Body of pancreas (tissue), 4 donors: Measurements from ENCODE around the gene NOC2L. TPM values are rescaled to one million over a fixed set of nuclear protein-coding genes. Genes with fewer than 3 reads are reported as not detected.

ENCODE experiments used
- ATAC-seq: fragments of 150-250 bp; one replicate; pipeline ENCODE4 v1.9.1; 2016
- DNase-seq, 4 donors: peaks; one replicate each; pipeline ENCODE4 v3.0.0-alpha.2; 2019
- H3K27ac ChIP-seq, 4 donors: fragments of 200-600 bp; sonication (generic); 1 replicate in 3 of 4; 2 replicates in 1 of 4; pipeline versions ENCODE4 v1.5.1 to v1.6.1; 2016 to 2019; ENCODE audit warnings: mild to moderate bottlenecking in 1 of 4, mixed read lengths in 1 of 4, moderate library complexity in 1 of 4
- H3K27me3 ChIP-seq, 2 donors: fragments of 200-600 bp; sonication (generic); one replicate each; pipeline ENCODE4 v1.6.0; 2016; ENCODE audit warnings: mild to moderate bottlenecking in 1 of 2
- H3K36me3 ChIP-seq, 2 donors: fragments of 200-600 bp; sonication (generic); replicated peaks in 1 of 2; 2 replicates each; pipeline ENCODE4 v1.5.1; 2016; ENCODE audit warnings: low read depth in 2 of 2; ENCODE audit not compliant: insufficient read depth in 1 of 2
- H3K4me1 ChIP-seq: fragments of 200-600 bp; sonication (generic); one replicate; pipeline ENCODE4 v1.6.0; 2016
- H3K4me3 ChIP-seq, 2 donors: fragments of 200-600 bp; sonication (generic); 1 replicate in 1 of 2; 2 replicates in 1 of 2; pipeline ENCODE4 v1.5.1; 2016 to 2019
- H3K9me3 ChIP-seq, 3 donors: fragments of 200-600 bp; sonication (generic); 1 replicate in 2 of 3; 2 replicates in 1 of 3; pipeline ENCODE4 v1.5.1; 2016
- CTCF ChIP-seq, 7 experiments: fragments of 450-650 bp in 4 of 7; fragments of 200-600 bp in 3 of 7; sonication (generic) in 3 of 7; IDR thresholded peaks; one replicate each; pipeline ENCODE4 v1.5.1; 2016 to 2019; ENCODE audit warnings: antibody characterized with exemption in 7 of 7
- POLR2A ChIP-seq, 3 donors: fragments of 450-650 bp; IDR thresholded peaks; one replicate each; pipeline ENCODE4 v1.6.1; 2016; ENCODE audit warnings: antibody characterized with exemption in 3 of 3, mild to moderate bottlenecking in 2 of 3
- WGBS, 2 donors: methylation state at CpG; one replicate each; pipeline ENCODE4 v1.1.5; 2017; 5-methylcytosine and 5-hydroxymethylcytosine counted together
- intact Hi-C: fragments of 100-400 bp; cut with DNase I; formaldehyde crosslinking; loops from one replicate; pipeline ENCODE4 v1.15.1; 2023
- total RNA-seq, 2 donors: library from RNA; depleted of rRNA; stranded (reverse); fragments of >200 nt; gene quantifications; one replicate each; pipeline ENCODE4 v1.1.0, GENCODE V29; 2016

The NOC2L gene
- total RNA-seq, 2 donors from 2014 or later: 30.6 to 32.3 TPM

- no peaks in the 10 kb centered on the region for H3K36me3 ChIP-seq
- H3K4me3 ChIP-seq: no peak overlapping the region
- peak in 1 of 4 donors; percentile 12 for DNase-seq
- WGBS, 2 donors: 65 to 82% methylated on average over 6 to 21 of the region's 21 CpGs
- H3K9me3 ChIP-seq: no peaks in the 10 kb centered on the region
- TF ChIP-seq CTCF (IDR thresholded peaks at IDR 0.05) (no peak), POLR2A (IDR thresholded peaks at IDR 0.05) (no peak)
- ATAC-seq: no peak
- H3K4me1 ChIP-seq: peaks cover 14% of the 10 kb centered on the region
- no peak overlapping the region for H3K27ac ChIP-seq
- H3K27me3 ChIP-seq: peaks cover 0 to 6% of the 10 kb centered on the region in 2 donors
- intact Hi-C loops: no loop called here
Observed at GRCh38 chr1:903721-904271, 55.3 kb downstream of the NOC2L start.

GRCh38 chr1:903305-903704 lies 55.8 kb downstream of the NOC2L start:
- Histone ChIP-seq H3K4me3 (no peak overlapping the region), H3K9me3 (no peaks in the 10 kb centered on the region), H3K4me1 (peaks cover 14% of the 10 kb centered on the region), H3K27me3 (peaks cover 0 to 6% of the 10 kb centered on the region in 2 donors), H3K27ac (no peak overlapping the region), H3K36me3 (no peaks in the 10 kb centered on the region)
- TF ChIP-seq POLR2A (IDR thresholded peaks at IDR 0.05): no peak
- TF ChIP-seq CTCF (IDR thresholded peaks at IDR 0.05): no peak
- intact Hi-C loops: no loop called here
- ATAC-seq: no peak
- no peak for DNase-seq
- WGBS, 2 donors: 86 to 91% methylated on average over 10 of the region's 10 CpGs

DNA sequence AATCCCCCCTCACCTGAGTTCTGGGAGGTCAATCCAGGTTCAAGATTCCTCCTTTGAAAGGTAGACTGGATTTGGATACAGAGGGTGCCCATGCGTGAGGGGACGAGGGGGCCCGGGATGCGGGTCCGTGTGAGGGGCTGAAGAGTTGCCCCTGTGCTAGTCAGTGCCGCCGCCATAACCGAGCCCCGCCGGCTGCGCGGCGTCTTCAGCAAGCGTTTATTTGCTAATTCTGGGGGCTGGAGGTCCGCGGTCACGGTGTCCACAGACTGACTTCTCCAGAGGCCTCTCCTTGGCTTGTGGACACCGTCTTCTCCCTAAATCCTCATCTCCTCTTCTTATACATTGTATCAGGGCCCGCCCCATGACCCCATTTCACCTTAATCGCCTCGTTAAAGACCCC lies 56.3 kb downstream of the NOC2L start:
- Histone ChIP-seq H3K4me3 (no peak overlapping the region), H3K36me3 (no peaks in the 10 kb centered on the region), H3K9me3 (no peaks in the 10 kb centered on the region), H3K27ac (no peak overlapping the region), H3K27me3 (peaks cover 0 to 6% of the 10 kb centered on the region in 2 donors), H3K4me1 (peaks cover 14% of the 10 kb centered on the region)
- DNase-seq (no peak), ATAC-seq (no peak)
- no peak for TF ChIP-seq POLR2A (IDR thresholded peaks at IDR 0.05)
- TF ChIP-seq CTCF (IDR thresholded peaks at IDR 0.05): no peak
- 86 to 87% methylated on average over 19 to 21 of the region's 21 CpGs for WGBS, 2 donors
- intact Hi-C loops: no loop called here

DNA sequence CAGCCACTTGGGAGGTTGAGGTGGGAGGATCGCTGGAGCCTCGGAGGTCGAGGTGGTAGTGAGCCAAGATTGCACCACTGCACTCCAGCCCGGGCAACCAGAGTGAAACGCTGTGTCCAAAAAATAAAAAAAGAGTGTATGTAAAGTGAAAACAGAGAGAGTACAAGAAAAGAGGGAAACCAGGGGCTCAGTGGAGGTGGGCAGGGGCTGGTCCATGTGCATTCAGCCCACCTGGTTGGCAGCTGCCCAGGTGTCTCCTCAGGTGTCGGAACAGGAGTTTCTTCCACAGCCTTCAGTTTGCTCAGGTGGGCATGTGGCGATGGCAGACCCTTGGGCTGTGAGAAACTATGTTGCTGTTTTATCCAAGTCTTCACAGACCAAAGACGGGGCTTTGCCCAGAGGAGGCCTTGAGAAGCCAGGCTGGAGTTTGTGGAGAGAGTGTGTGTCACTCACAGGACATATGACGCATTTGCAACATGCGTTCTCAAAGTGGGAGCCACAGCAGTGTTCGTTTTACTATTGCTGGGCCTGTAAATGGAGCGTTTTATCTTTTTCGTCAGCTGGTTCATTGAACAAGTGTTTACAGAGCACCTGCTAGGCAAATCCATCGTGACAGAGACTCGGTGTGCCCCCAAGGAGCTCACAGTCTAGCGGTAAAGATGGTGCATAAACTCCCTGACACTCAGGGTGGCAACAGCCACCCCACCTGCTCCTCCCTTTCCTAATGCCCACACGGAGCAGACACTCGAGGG lies 57.8 kb downstream of the NOC2L start:
- 62 to 67% methylated on average over 18 of the region's 18 CpGs for WGBS, 2 donors
- intact Hi-C loops: no loop called here
- Histone ChIP-seq H3K9me3 (no peaks in the 10 kb centered on the region), H3K4me1 (peaks cover 14% of the 10 kb centered on the region), H3K4me3 (no peak overlapping the region), H3K36me3 (no peaks in the 10 kb centered on the region), H3K27me3 (peaks cover 0 to 6% of the 10 kb centered on the region in 2 donors), H3K27ac (no peak overlapping the region)
- no peak for DNase-seq
- no peak for ATAC-seq
- TF ChIP-seq CTCF (IDR thresholded peaks at IDR 0.05): no peak
- no peak for TF ChIP-seq POLR2A (IDR thresholded peaks at IDR 0.05)
